NCI-H446 treated with DMSO at 0.1 percent for 48 hours (cell line): ENCODE data around the gene DPRX.
"Not testable (repeated sequence)": the region's sequence is repeated elsewhere in the genome, so short reads cannot be mapped to it uniquely, and the experiment has no call there.

Experiments
- DNase-seq: peaks from one replicate; lab custom pipeline; 2025; lab: John Stamatoyannopoulos, UW

The DPRX gene

GRCh38 chr19:53646144-53646543 is 14.3 kb downstream of the DPRX start:
- DNase-seq, result no peak

- no peak for DNase-seq
Measured at GRCh38 chr19:53647350-53647749, 15.6 kb downstream of the DPRX start.

- no peak for DNase-seq
Measured at GRCh38 chr19:53647792-53648191, 16.0 kb downstream of the DPRX start.

GRCh38 chr19:53649746-53650593 is 18.2 kb downstream of the DPRX start:
- no peak for DNase-seq

- no peak for DNase-seq
Measured at GRCh38 chr19:53652476-53652875, 20.7 kb downstream of the DPRX start.

GRCh38 chr19:53655042-53655665 is 23.4 kb downstream of the DPRX start:
- DNase-seq, result no peak

GRCh38 chr19:53657330-53657729 is 25.5 kb downstream of the DPRX start:
- no peak for DNase-seq

- no peak for DNase-seq
Measured at GRCh38 chr19:53657778-53658177, 26.0 kb downstream of the DPRX start.

GRCh38 chr19:53659292-53659691 is 27.5 kb downstream of the DPRX start:
- DNase-seq, result no peak

GRCh38 chr19:53660584-53660983 is 28.8 kb downstream of the DPRX start:
- DNase-seq, result no peak

GRCh38 chr19:53662209-53662608 is 30.4 kb downstream of the DPRX start:
- no peak for DNase-seq

- DNase-seq, result no peak
Measured at GRCh38 chr19:53664152-53664551, 32.4 kb downstream of the DPRX start.

- no peak for DNase-seq
Measured at GRCh38 chr19:53664760-53665159, 33.0 kb downstream of the DPRX start.

GRCh38 chr19:53666331-53666730 is 34.5 kb downstream of the DPRX start:
- DNase-seq, result not testable (repeated sequence)

- DNase-seq, result not testable (repeated sequence)
Measured at GRCh38 chr19:53668804-53669203, 37.0 kb downstream of the DPRX start.

GRCh38 chr19:53670345-53670744 is 38.5 kb downstream of the DPRX start:
- DNase-seq, result no peak

GRCh38 chr19:53671663-53672062 is 39.9 kb downstream of the DPRX start:
- DNase-seq, result no peak
